Esophagus (tissue), 2 donors: ENCODE results near the gene YIF1A. TPM values are rescaled to one million over a fixed set of nuclear protein-coding genes. Genes with fewer than 3 reads are reported as not detected.
A peak's percentile ranks its signal among the peaks of the same experiment; 100 is the strongest.

Experiments used
- H3K27ac ChIP-seq, 2 donors: one replicate each; pipeline ENCODE4 v1.5.1; 2013; ENCODE audit warnings: low read depth in 2 of 2, mild to moderate bottlenecking in 2 of 2, inconsistent platforms in 1 of 2, low read length in 1 of 2, moderate library complexity in 1 of 2
- H3K27me3 ChIP-seq, 2 donors: one replicate each; pipeline ENCODE4 v1.6.1; 2013; ENCODE audit warnings: low read length in 2 of 2, control low read depth in 1 of 2, mild to moderate bottlenecking in 1 of 2; ENCODE audit not compliant: insufficient read depth in 2 of 2, control insufficient read depth in 1 of 2
- H3K36me3 ChIP-seq, 2 donors: one replicate each; pipeline ENCODE4 v1.6.1; 2013; ENCODE audit warnings: low read length in 1 of 2; ENCODE audit not compliant: control insufficient read depth in 2 of 2, insufficient read depth in 2 of 2
- H3K4me1 ChIP-seq, 2 donors: one replicate each; pipeline ENCODE4 v1.6.1; 2013; ENCODE audit warnings: low read length in 1 of 2; ENCODE audit not compliant: control insufficient read depth in 2 of 2, insufficient read depth in 2 of 2
- H3K4me3 ChIP-seq, 2 donors: one replicate each; pipeline ENCODE4 v1.5.1; 2013; ENCODE audit warnings: low read length in 2 of 2, mild to moderate bottlenecking in 2 of 2, low read depth in 1 of 2, moderate library complexity in 1 of 2
- H3K9me3 ChIP-seq, 2 donors: one replicate each; pipeline ENCODE4 v1.6.1; 2013; ENCODE audit warnings: mild to moderate bottlenecking in 2 of 2, low read depth in 1 of 2, low read length in 1 of 2, moderate library complexity in 1 of 2; ENCODE audit not compliant: control insufficient read depth in 2 of 2, insufficient read depth in 1 of 2
- WGBS, 2 donors: extraction: QIAGEN DNeasy Blood & Tissue Kit; methylation state at CpG; one replicate each; pipeline ENCODE4 v1.1.7; 2013; 5-methylcytosine and 5-hydroxymethylcytosine counted together
- polyA plus RNA-seq, 2 donors: library from polyadenylated mRNA; stranded (reverse); fragments of 200-250 nt; gene quantifications; one replicate each; pipeline ENCODE4 v1.2.3, GENCODE V29; 2013
- donor health status: healthy with polysubstance abuse.
- donor health status: Bipolar disorder and iron deficiency.

YIF1A gene
- polyA plus RNA-seq, 2 donors = 51.6 to 63.1 TPM

DNA sequence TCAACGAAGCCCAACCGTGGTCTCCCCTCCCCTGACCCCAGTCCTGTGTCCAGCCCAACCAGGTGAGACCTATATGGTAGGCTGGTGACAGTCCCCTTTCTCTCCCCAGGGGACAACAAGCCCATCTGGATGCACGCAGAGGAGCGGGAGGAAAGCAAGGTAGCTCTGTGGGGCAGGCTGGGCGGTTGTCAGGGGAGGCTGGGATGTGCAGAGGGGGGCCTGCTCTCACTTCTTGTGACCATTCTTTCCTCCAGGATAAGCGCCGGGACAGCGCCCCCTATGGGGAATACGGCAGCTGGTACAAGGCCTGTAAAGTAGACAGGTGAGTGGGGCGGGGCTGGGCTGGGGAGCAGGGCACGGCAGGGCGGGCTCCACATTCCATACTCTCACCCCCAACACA, 24.0 kb downstream of the YIF1A start:
- peaks cover 10 to 42% of the 10 kb centered on the region in 2 donors for H3K36me3 ChIP-seq
- no peaks in the 10 kb centered on the region for H3K27me3 ChIP-seq
- 68 to 75% methylated on average over 12 of the region's 12 CpGs for WGBS, 2 donors

DNA sequence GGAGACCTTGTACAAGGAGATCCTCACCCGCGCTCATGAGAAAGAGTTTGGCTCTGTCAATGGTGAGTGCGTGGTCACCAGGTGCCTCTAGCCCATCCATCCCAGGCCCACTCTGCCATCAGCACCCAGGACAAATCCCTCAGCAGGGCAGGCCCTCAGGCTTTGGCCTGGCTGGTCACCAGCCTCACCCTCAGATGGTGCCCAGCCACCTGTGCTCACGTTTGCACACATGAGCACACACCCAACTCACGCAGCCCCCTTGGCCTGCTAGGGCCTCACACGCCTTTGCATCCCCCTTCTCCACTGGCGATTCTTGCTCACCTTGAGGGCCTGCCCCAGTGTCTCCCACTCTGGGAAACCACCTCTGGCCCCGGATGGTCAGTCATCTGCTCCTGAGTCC, 24.6 kb downstream of the YIF1A start:
- Histone ChIP-seq H3K27me3 (no peaks in the 10 kb centered on the region), H3K4me3 (no peak overlapping the region), H3K27ac (no peak overlapping the region), H3K9me3 (no peaks in the 10 kb centered on the region), H3K4me1 (peaks cover 3 to 11% of the 10 kb centered on the region in 2 donors), H3K36me3 (peaks cover 10 to 42% of the 10 kb centered on the region in 2 donors)
- WGBS, 2 donors = 85 to 89% methylated on average over 8 of the region's 8 CpGs

More for the DNA sequence above, 24.0 kb downstream of the YIF1A start:
- Histone ChIP-seq H3K27ac (no peak overlapping the region), H3K4me3 (no peak overlapping the region), H3K9me3 (no peaks in the 10 kb centered on the region), H3K4me1 (peaks cover 3 to 11% of the 10 kb centered on the region in 2 donors)

DNA sequence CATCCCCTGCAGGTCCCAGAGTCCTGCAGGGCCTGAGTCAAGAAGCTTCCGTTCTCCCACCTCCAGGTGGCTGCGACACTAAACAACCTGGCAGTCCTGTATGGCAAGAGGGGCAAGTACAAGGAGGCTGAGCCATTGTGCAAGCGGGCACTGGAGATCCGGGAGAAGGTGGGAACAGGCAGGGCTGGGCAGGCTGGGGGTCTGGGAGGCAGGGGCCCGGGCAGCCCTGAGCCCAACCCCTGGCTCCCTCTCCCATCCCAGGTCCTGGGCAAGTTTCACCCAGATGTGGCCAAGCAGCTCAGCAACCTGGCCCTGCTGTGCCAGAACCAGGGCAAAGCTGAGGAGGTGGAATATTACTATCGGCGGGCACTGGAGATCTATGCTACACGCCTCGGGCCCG, 25.2 kb downstream of the YIF1A start:
- Histone ChIP-seq H3K4me1 (peaks cover 3 to 11% of the 10 kb centered on the region in 2 donors), H3K27ac (no peak overlapping the region), H3K9me3 (no peaks in the 10 kb centered on the region), H3K4me3 (no peak overlapping the region), H3K36me3 (peaks cover 10 to 42% of the 10 kb centered on the region in 2 donors), H3K27me3 (no peaks in the 10 kb centered on the region)
- WGBS, 2 donors = 91 to 92% methylated on average over 10 of the region's 10 CpGs

DNA sequence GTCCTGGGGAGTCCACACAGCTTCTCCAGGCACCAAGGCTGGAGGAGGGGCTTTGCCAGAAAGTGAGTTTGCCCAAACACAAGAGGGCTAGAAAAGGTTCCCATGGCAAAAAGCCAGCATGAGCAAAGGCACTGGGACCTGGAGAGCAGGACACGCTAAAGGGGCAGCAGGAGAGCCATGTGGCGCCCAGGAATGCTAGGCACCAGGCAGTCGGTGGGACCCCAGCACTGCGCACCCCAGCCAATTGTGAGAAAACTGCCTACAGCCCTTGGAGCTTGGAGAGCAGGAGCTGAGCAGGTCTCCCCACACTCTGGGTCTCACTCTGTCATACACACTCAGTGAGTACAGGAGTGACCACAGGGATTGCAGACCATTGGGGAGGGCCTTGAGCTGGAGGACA, 25.7 kb downstream of the YIF1A start:
- 90 to 95% methylated on average over 4 of the region's 4 CpGs for WGBS, 2 donors
- Histone ChIP-seq H3K36me3 (peaks cover 10 to 42% of the 10 kb centered on the region in 2 donors), H3K27me3 (no peaks in the 10 kb centered on the region), H3K9me3 (no peaks in the 10 kb centered on the region), H3K4me3 (no peak overlapping the region), H3K27ac (no peak overlapping the region), H3K4me1 (peaks cover 3 to 14% of the 10 kb centered on the region in 2 donors)

DNA sequence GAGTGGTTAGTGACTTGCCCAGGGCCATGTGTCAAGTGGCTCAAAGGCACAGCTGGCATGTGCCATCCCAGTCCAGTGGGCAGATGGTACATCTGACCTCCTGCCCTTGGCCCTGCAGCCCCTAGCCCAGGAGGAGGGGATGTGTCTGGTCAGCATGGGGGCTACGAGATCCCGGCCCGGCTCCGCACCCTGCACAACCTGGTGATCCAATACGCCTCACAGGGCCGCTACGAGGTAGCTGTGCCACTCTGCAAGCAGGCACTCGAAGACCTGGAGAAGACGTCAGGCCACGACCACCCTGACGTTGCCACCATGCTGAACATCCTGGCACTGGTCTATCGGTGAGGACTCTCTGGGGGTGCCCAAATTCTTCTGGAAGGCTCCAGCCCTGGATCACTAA, 26.2 kb downstream of the YIF1A start:
- Histone ChIP-seq H3K36me3 (peaks cover 10 to 42% of the 10 kb centered on the region in 2 donors), H3K27me3 (no peaks in the 10 kb centered on the region), H3K9me3 (no peaks in the 10 kb centered on the region), H3K4me3 (no peak overlapping the region), H3K27ac (no peak overlapping the region), H3K4me1 (peaks cover 3 to 14% of the 10 kb centered on the region in 2 donors)
- 92 to 94% methylated on average over 12 of the region's 12 CpGs for WGBS, 2 donors

DNA sequence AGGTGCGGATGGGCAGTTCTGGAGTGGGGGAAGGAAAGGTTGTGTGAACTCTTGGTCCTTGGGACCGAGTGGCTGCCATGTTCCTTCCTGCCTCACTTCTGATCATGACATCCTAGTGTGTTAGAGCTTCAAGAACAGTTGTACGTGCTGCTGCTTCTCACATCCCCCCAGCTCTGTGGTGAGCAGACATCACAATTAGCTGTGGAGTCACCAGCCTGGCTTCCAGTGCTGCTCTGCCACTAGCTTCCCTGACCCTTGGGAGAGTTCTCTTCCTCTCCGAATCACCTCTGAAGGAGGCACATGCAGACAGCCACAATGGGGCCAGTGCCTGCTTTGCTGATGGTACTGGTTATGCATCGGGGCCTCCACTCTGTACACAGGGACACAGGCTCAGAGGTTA, 26.8 kb downstream of the YIF1A start:
- H3K36me3 ChIP-seq = peaks cover 10 to 42% of the 10 kb centered on the region in 2 donors
- WGBS, 2 donors = 93 to 97% methylated on average over 5 of the region's 5 CpGs
- no peaks in the 10 kb centered on the region for H3K27me3 ChIP-seq
- H3K4me1 ChIP-seq = peaks cover 3 to 12% of the 10 kb centered on the region in 2 donors
- no peak overlapping the region for H3K27ac ChIP-seq
- no peak overlapping the region for H3K4me3 ChIP-seq
- H3K9me3 ChIP-seq = no peaks in the 10 kb centered on the region

DNA sequence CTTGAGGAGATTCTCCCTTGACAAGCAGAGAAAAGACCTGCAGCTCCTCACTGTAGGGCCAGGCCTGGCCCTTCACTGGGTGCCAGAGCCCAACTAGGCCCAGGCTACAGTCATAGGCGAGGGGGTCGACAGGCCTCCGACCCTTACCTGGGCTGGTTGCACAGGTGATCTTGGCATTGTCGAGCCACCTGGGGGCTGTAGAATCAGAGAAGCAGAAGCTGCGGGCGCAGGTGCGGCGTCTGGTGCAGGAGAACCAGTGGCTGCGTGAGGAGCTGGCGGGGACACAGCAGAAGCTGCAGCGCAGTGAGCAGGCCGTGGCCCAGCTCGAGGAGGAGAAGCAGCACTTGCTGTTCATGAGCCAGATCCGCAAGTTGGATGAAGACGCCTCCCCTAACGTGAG, 27.4 kb downstream of the YIF1A start:
- Histone ChIP-seq H3K9me3 (no peaks in the 10 kb centered on the region), H3K4me1 (peaks cover 0 to 9% of the 10 kb centered on the region in 2 donors), H3K36me3 (peaks cover 10 to 41% of the 10 kb centered on the region in 2 donors), H3K27me3 (no peaks in the 10 kb centered on the region), H3K27ac (no peak overlapping the region), H3K4me3 (no peak overlapping the region)
- 94 to 95% methylated on average over 16 of the region's 16 CpGs for WGBS, 2 donors

DNA sequence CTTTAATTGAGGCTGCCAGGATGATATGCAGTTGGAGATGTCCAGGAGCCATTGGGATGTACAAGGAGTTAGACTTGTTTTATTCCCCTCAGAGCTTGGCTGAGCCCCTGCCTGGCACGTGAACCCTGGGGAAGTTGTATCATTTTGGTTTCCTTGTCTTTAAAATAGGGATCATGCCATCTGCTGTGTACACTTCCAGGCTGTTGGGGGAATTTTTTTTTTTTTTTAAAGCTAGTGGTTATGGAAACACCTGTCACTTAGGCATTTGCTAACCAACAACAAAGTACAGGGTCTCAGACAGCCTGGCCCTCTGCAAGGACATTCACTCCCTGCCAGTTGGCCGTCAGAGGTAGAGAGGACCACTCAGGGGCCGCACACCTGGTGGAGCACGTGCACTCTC, 29.0 kb downstream of the YIF1A start:
- no peaks in the 10 kb centered on the region for H3K9me3 ChIP-seq
- 90 to 92% methylated on average over 4 of the region's 4 CpGs for WGBS, 2 donors
- peaks cover 0 to 5% of the 10 kb centered on the region in 2 donors for H3K4me1 ChIP-seq
- no peak overlapping the region for H3K4me3 ChIP-seq
- no peak overlapping the region for H3K27ac ChIP-seq
- H3K36me3 ChIP-seq = peaks cover 10 to 38% of the 10 kb centered on the region in 2 donors
- H3K27me3 ChIP-seq = no peaks in the 10 kb centered on the region

DNA sequence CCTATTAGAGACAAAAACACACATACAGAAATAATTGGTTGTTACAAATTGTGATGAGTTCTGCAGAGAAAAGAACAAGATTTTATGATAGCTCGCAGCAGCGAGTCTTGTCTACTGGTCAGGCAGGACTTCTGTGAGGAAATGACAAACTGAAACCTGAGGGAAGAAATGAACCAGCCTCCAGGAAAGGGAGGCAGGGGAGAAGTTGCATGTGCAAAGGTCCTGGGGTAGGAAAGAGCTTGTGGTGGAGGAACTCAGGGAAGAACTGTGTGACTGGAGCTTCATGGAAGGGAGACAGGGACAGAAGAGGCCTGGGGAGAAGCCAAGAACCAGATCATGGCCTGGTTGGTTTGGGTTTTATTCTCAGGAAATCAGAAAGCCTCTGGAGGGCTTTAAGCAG, 29.7 kb downstream of the YIF1A start:
- H3K4me3 ChIP-seq = no peak overlapping the region
- H3K4me1 ChIP-seq = peaks cover 0 to 5% of the 10 kb centered on the region in 2 donors
- H3K27ac ChIP-seq = no peak overlapping the region
- H3K9me3 ChIP-seq = no peaks in the 10 kb centered on the region
- WGBS, 2 donors = 99% methylated on average over 2 of the region's 2 CpGs
- no peaks in the 10 kb centered on the region for H3K27me3 ChIP-seq
- peaks cover 7 to 32% of the 10 kb centered on the region in 2 donors for H3K36me3 ChIP-seq

DNA sequence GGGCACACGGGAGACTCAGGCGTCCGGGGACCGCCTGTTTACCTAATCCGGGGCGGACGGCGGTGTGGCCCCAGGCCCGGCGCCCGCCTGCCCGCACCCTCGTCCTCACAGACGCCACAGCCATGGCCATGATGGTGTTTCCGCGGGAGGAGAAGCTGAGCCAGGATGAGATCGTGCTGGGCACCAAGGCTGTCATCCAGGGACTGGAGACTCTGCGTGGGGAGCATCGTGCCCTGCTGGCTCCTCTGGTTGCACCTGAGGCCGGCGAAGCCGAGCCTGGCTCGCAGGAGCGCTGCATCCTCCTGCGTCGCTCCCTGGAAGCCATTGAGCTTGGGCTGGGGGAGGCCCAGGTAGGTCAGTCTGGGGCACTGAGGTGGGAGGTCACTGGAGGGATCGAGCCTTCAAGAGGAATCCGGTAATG, 30.5 kb downstream of the YIF1A start:
- peak overlapping the region in 1 of 2 donors; percentile 70 for H3K27ac ChIP-seq
- no peaks in the 10 kb centered on the region for H3K27me3 ChIP-seq
- no peaks in the 10 kb centered on the region for H3K9me3 ChIP-seq
- peaks cover 7 to 29% of the 10 kb centered on the region in 2 donors for H3K36me3 ChIP-seq
- H3K4me1 ChIP-seq = peaks cover 0 to 5% of the 10 kb centered on the region in 2 donors
- WGBS, 2 donors = 4 to 6% methylated on average over 27 to 28 of the region's 28 CpGs
- H3K4me3 ChIP-seq = peak overlapping the region; percentile 85 to 90
